DMS153 (cell line): ENCODE data around the gene KIF24.
"Not testable (repeated sequence)": the region's sequence is repeated elsewhere in the genome, so short reads cannot be mapped to it uniquely, and the experiment has no call there.

ENCODE experiments used
- DNase-seq: peaks from one replicate; lab custom pipeline; 2025; lab: John Stamatoyannopoulos, UW

KIF24 gene

DNA sequence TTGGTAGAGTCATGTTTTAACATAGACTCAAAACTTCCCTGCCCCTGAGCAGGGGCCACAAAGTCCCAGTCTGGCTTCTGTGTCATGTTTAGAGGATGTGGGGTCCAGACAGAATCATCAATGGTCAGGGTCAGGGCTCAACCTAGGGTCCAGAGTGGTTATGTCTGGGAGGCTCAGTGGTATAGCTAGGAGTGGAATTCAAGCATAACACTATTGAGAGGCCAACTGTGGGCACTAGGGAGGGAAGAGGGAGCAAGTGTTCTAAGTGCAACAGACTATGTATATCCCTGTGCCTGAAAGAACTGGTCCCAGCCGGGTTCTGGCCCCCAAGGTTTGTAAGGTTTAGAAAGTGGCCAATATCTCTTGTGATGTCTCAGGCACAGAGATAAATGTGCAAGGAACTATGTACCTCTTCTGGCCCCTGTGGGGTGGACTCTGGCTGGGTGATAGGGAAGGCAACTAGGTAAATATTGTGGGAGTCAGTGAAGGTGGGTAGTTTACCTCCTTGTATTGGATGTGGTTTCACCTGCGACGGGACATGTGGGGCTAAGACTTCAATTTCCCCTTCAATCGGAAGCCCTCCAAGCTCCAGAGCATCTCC, 33.6 kb upstream of the KIF24 start:
- DNase-seq, result no peak

- not testable (repeated sequence) for DNase-seq
These were observed 23.9 kb upstream of the KIF24 start for GRCh38 chr9:34352957-34353356.

DNA sequence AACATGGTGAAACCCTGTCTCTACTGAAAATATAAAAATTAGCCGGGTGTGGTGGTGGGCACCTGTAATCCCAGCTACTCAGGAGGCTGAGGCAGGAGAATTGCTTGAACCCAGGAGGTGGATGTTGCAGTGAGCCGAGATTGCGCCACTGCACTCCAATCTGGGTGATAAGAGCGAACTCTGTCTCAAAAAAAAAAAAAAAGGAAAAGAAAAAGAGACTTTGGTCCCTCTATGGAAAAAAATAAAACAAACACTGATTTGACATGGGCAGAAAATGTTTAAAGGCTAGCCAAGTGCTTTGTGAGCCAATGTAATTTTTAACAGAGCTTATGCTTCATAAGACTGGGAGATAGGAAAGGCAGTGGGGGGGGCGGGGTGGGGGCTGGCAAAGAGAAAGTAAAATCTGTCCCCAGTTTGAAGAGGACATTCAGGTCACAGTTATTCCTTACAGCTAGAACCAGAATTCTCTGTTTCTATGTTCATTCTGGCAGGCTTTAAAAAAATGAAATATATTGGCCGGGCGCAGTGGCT, 23.1 kb upstream of the KIF24 start:
- DNase-seq, result not testable (repeated sequence)

DNA sequence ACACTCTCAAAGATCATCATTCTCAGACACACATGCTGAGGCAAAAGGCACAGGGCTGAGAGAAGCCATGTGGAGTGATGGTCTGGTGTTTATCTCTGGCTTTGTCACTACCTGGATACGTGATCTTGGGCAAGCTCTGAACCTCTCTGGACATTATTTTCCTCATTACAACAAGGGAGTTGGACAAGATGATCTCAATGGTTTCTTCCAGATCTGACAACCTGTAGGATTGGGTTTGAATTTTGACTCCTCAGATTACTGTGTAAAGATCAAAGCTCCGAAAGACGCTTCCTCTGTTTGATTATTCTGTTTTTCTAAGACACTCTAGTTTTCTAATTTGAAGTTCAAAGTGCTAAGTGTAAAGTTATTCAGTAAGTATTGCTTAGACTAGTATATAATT, 20.3 kb upstream of the KIF24 start:
- no peak for DNase-seq

DNA sequence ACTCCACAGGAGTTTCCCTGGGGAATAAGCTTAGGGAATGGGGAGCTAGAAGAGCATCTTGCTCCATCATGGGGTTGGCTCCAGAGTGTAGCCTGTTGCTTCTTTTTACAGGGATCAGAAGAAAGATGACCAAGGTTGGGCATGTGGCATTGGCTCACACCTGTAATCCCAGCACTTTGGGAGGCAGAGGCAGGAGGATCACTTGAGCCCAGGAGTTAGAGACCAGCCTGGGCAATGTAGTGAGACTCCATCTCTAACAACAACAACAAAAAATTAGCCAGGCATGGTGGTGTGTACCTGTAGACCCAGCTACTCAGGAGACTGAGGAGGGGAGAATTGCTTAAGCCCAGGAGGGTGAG, 18.7 kb upstream of the KIF24 start:
- no peak for DNase-seq

DNA sequence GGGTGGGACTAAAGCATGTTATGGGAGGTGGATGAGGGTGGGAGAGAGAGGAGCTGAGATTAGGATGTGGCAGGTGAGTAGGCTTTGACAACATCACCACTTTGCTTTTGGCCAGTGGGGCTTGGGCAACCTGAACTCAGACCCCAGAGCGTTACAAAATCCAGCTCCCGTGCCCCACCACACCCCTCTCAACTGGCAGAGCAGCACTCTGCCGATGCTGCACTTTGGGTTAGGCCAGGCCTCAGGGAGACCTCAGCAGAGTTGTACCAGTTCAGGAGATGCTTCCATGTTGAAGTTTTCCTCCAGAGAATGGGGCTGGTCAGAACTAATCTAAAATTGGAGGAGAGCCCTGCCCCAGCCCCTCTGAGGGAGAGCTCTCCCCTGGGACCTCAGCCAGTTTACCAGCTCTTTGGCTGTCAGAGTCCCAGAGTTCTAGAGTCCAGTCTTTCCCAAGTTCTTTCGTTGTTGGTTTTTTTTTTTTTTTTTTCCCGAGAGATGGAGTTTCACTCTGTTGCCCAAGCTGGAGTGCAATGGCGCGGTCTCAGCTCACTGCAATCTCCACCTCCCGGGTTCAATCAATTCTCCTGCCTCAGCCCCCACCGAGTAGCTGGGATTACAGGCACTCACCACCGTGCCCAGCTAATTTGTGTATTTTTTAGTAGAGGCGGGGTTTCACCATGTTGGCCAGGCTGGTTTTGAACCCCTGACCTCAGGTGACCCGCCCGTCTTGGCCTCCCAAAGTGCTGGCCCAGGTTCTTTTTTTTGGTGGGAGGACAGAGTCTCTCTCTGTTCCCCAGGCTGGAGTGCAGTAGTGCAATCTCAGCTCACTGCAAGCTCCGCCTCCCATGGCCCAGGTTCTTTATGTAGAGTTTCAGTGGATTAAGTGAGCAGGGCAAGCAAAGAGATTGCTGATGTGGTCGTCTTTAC, 18.1 kb upstream of the KIF24 start:
- DNase-seq, result no peak

- no peak for DNase-seq
These were observed 14.5 kb upstream of the KIF24 start for GRCh38 chr9:34343605-34344004.

DNA sequence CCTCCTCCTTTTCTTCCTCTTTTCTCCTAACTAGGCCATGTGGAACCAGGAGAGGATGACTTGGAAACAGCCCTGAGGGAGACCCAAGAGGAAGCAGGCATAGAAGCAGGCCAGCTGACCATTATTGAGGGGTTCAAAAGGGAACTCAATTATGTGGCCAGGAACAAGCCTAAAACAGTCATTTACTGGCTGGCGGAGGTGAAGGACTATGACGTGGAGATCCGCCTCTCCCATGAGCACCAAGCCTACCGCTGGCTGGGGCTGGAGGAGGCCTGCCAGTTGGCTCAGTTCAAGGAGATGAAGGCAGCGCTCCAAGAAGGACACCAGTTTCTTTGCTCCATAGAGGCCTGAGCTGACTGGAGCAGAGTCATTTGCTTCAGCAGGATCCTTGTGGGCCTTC, 14.0 kb upstream of the KIF24 start:
- DNase-seq, result no peak

GRCh38 chr9:34341659-34342295, 12.7 kb upstream of the KIF24 start:
- DNase-seq, result no peak

- DNase-seq, result no peak
These were observed 9.8 kb upstream of the KIF24 start for GRCh38 chr9:34338665-34339385.

DNA sequence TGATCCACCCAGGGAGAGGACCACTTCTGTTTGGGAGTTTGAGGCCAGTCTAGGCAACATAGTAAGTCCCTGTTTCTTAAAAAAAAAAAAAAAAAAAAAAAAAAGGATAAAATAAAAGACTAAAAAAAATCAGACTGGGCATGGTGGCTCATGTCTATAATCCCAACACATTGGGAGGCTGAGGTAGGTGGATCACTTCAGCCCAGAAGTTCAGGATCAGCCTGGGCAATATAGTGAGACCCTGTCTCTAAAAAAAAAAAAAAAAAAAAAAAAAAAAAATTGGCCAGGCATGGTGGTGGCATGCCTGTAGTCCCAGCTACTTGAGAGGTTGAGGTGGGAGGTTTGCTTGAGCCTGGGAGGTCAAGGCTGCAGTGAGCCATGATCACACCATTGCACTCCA, 9.0 kb upstream of the KIF24 start:
- not testable (repeated sequence) for DNase-seq

DNA sequence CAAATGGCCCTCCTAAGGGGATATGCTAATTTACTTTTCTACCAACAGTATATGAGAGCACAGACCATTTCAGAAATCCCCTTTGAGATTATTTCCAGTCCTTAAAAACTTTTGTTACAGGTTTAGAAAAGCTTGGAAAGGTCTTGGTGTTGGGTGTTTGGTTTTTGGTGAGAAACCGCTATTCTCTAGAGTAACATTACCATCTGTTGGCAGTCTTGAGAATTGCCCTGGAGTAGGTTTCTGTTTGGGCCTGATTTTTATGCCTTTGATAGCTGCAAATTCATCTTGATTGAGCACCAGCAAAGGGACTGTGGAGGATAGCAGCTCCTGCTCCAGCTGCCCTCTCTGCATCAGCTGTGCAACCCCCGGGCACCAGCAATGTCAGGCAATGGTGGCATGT, 8.3 kb upstream of the KIF24 start:
- no peak for DNase-seq

- no peak for DNase-seq
These were observed 6.3 kb upstream of the KIF24 start for GRCh38 chr9:34335376-34335775.

GRCh38 chr9:34334916-34335315, 5.8 kb upstream of the KIF24 start:
- DNase-seq, result no peak

DNA sequence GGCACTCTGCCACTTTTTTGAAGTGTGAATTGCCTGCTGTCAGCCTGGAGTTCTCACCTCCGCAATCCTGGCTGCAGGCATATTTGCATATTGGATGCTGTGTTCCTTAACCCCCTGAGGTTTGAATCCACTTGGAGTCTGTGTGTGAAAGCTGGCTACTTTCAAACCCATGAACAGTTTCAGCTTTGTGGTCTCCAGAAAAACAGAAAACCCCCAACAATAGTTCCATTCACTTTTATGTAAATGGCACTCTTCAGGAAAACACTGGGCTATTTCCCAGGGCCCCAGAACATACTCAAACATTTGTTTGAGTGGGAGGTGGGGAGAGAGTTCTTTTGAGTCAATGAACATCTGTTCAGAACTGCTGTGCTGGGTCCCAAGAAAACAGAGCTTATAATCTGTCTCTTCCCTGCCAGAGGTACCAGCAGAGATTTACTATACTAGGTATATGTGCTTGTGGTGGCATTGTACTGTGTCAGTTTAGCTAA, 5.3 kb upstream of the KIF24 start:
- no peak for DNase-seq

DNA sequence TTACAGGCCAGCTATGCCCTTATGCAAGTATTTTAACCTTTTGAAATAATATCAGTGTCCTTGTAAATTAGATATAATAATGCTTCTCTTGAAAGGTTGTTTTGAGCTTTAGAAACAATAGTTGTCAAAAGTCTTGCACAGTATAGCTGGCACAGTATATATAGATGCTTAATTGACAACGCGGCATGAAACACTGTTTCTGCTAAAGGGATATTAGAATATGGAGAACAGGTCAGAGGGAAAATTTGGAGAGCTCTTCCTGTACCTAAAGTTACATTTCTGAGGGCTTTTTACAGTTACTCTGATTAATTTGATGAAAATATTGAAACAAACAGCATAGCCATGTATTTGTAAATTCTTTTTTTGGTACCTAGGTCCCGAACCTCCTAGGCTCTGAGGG, 4.8 kb upstream of the KIF24 start:
- DNase-seq, result no peak

DNA sequence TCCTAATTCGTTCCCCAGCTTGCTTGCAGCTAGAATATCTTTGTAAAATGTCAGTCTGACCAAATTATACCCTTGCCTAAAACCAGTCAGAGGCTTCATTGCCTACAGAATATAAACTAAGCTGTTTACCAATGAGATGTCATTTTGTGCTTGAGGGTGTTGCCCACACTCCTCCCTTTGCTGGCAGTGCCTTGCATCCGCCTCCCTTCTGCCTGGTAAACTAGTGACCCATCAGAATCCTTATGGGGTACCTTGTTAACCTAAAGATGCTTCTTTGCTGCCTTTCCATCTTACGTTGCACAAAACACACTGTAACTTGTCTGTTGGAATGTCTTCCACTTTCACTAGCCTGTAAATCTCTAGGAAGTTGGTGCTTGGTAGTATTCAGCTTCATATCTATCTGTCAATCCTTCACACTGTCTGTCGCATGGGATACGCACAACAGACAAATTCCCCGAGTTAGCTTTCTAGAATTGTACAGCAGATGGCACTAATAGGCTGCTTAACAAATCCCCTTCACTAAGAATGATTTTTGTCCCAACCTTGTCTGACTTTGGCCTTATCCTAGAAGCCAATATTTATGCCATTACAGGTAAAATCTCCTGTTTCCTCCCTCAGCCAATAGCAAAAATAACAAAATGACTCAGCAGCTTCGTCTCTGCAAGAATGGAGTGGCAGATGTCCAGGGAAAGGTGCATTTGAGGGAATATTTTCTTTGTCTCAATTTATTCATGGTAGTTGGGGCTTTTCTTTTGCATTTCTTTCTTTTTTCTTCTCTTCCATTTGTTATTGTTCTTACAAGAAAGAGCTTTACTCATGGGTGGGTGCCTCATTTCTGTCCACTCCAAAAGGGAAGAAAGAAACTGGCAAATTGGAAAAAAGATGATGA, 3.3 kb upstream of the KIF24 start:
- peak; percentile 27 for DNase-seq

DNA sequence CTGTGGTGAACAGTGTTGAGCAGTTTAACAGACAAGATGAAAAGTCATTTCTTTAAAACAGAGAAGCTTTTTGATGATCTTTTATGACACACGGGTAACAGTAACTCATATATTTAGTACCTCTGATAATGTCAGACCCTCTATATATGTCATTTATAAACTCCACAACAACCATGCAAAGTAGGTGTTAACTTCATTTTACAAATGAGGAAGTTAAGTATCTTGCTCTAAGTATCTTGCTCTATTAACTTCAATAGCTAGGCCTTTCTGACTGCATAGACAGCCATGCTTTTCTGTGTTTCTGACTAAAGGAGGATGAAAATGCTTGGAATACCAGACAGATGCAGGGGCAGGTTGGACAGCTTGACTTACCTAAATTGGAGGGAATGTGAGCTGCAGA, 2.1 kb upstream of the KIF24 start:
- no peak for DNase-seq

DNA sequence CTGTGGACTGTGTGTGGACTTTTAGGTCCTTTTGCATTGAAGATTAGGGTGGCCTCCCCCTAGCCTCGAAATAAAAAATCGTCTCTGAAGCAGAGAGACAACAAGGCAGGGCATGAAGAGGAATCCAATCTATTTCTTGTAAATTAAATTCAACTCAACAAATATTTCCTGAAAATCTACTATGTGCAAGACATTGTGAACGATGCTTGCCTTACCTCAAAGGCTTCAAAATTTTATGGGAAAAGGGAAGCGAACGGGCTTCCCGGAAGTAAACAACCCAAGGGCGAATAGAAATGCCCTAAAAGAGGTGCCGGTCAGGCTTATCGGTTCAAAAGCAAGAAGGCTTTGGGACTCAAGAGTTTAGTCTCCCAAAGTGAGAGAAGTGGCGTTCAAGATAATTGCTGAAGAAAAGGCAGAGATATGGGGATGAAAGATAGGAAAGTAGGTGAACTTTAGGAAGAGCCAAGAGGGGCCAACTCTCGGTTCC, 525 bp downstream of the KIF24 start:
- DNase-seq, result peak; percentile 44

GRCh38 chr9:34326690-34327089, 2.4 kb downstream of the KIF24 start:
- no peak for DNase-seq
